NT2/D1 (cell line): Measurements from ENCODE around the gene ZFHX3.

Experiments
- DNase-seq: peaks from one replicate; pipeline ENCODE4 v3.0.0-alpha.2; 2011; ENCODE audit warnings: low read depth, low spot score
- H3K27me3 ChIP-seq: 2 replicates; pipeline ENCODE4 v1.6.0; 2011; ENCODE audit warnings: mild to moderate bottlenecking; ENCODE audit not compliant: insufficient read length, insufficient read depth
- H3K36me3 ChIP-seq: 2 replicates; pipeline ENCODE4 v1.6.1; 2011; ENCODE audit warnings: mild to moderate bottlenecking, low read length, mixed read lengths; ENCODE audit not compliant: insufficient read depth, insufficient read length
- H3K4me1 ChIP-seq: 2 replicates; pipeline ENCODE4 v1.5.1; 2011; ENCODE audit not compliant: insufficient read depth, insufficient read length
- H3K4me3 ChIP-seq: 2 replicates; pipeline ENCODE4 v1.5.1; 2011; ENCODE audit warnings: low read depth; ENCODE audit not compliant: insufficient read length
- H3K9ac ChIP-seq: 2 replicates; pipeline ENCODE4 v1.6.0; 2011; ENCODE audit warnings: low read depth; ENCODE audit not compliant: insufficient read length
- H3K9me3 ChIP-seq: 2 replicates; pipeline ENCODE4 v1.5.1; 2011; ENCODE audit warnings: mild to moderate bottlenecking, low read length; ENCODE audit not compliant: insufficient read depth
- SUZ12 ChIP-seq: IDR thresholded peaks from 2 replicates; pipeline ENCODE4 v1.6.1; 2011; ENCODE audit not compliant: insufficient read length, insufficient read depth; ENCODE audit errors: extremely low read depth
- YY1 ChIP-seq: IDR thresholded peaks from 2 replicates; pipeline ENCODE4 v1.6.1; 2011; ENCODE audit not compliant: insufficient read length, insufficient read depth
- ZNF274 ChIP-seq: IDR thresholded peaks from 2 replicates; pipeline ENCODE4 v1.6.1; 2011; ENCODE audit warnings: mild to moderate bottlenecking, low read depth, low read length

Gene ZFHX3

GRCh38 chr16:72937916-72938794 lies 109.8 kb downstream of the ZFHX3 start:
- TF ChIP-seq SUZ12 (no peak), YY1 (no peak), ZNF274 (no peak)
- H3K36me3 ChIP-seq = no peaks in the 10 kb centered on the region
- no peak overlapping the region for H3K4me3 ChIP-seq
- DNase-seq = no peak
- peaks cover 5% of the 10 kb centered on the region for H3K4me1 ChIP-seq
- H3K9ac ChIP-seq = no peak overlapping the region
- H3K27me3 ChIP-seq = peaks cover 2% of the 10 kb centered on the region
- no peaks in the 10 kb centered on the region for H3K9me3 ChIP-seq

- H3K4me3 ChIP-seq = no peak overlapping the region
- no peak for DNase-seq
- peaks cover 5% of the 10 kb centered on the region for H3K4me1 ChIP-seq
- H3K27me3 ChIP-seq = peaks cover 2% of the 10 kb centered on the region
- H3K9me3 ChIP-seq = no peaks in the 10 kb centered on the region
- H3K36me3 ChIP-seq = no peaks in the 10 kb centered on the region
- no peak overlapping the region for H3K9ac ChIP-seq
- TF ChIP-seq YY1 (no peak), SUZ12 (no peak), ZNF274 (no peak)
Observed at GRCh38 chr16:72937360-72937759, 110.6 kb downstream of the ZFHX3 start.

- Histone ChIP-seq H3K4me1 (peaks cover 5% of the 10 kb centered on the region), H3K4me3 (no peak overlapping the region), H3K9me3 (no peaks in the 10 kb centered on the region), H3K9ac (no peak overlapping the region), H3K27me3 (peaks cover 2% of the 10 kb centered on the region), H3K36me3 (no peaks in the 10 kb centered on the region)
- no peak for DNase-seq
- no peak for TF ChIP-seq YY1
- TF ChIP-seq SUZ12 = no peak
- no peak for TF ChIP-seq ZNF274
Observed at GRCh38 chr16:72936408-72936807, 111.5 kb downstream of the ZFHX3 start.

GRCh38 chr16:72935896-72936295 lies 112.0 kb downstream of the ZFHX3 start:
- H3K36me3 ChIP-seq = no peaks in the 10 kb centered on the region
- H3K27me3 ChIP-seq = peaks cover 2% of the 10 kb centered on the region
- no peak overlapping the region for H3K9ac ChIP-seq
- H3K9me3 ChIP-seq = no peaks in the 10 kb centered on the region
- no peak overlapping the region for H3K4me3 ChIP-seq
- no peak for TF ChIP-seq ZNF274
- no peak for TF ChIP-seq SUZ12
- no peak for TF ChIP-seq YY1
- DNase-seq = no peak
- H3K4me1 ChIP-seq = peaks cover 5% of the 10 kb centered on the region

- no peaks in the 10 kb centered on the region for H3K9me3 ChIP-seq
- H3K27me3 ChIP-seq = peaks cover 2% of the 10 kb centered on the region
- peaks cover 5% of the 10 kb centered on the region for H3K4me1 ChIP-seq
- DNase-seq = no peak
- no peaks in the 10 kb centered on the region for H3K36me3 ChIP-seq
- H3K9ac ChIP-seq = no peak overlapping the region
- TF ChIP-seq ZNF274 (no peak), YY1 (no peak), SUZ12 (no peak)
- H3K4me3 ChIP-seq = no peak overlapping the region
Observed at GRCh38 chr16:72934636-72935403, 113.1 kb downstream of the ZFHX3 start.

GRCh38 chr16:72932677-72933335 lies 115.1 kb downstream of the ZFHX3 start:
- no peak for DNase-seq

GRCh38 chr16:72932050-72932449 lies 115.9 kb downstream of the ZFHX3 start:
- no peak overlapping the region for H3K4me3 ChIP-seq
- no peaks in the 10 kb centered on the region for H3K9me3 ChIP-seq
- no peak for DNase-seq
- H3K9ac ChIP-seq = no peak overlapping the region
- no peak for TF ChIP-seq ZNF274
- no peak for TF ChIP-seq SUZ12
- TF ChIP-seq YY1 = no peak
- no peaks in the 10 kb centered on the region for H3K36me3 ChIP-seq
- H3K27me3 ChIP-seq = no peaks in the 10 kb centered on the region
- H3K4me1 ChIP-seq = peaks cover 2% of the 10 kb centered on the region

More at GRCh38 chr16:72932677-72933335, 115.1 kb downstream of the ZFHX3 start:
- H3K36me3 ChIP-seq = no peaks in the 10 kb centered on the region
- no peak for TF ChIP-seq ZNF274
- TF ChIP-seq SUZ12 = no peak
- TF ChIP-seq YY1 = no peak
- H3K9me3 ChIP-seq = no peaks in the 10 kb centered on the region
- H3K4me1 ChIP-seq = peaks cover 8% of the 10 kb centered on the region
- no peaks in the 10 kb centered on the region for H3K27me3 ChIP-seq
- H3K9ac ChIP-seq = no peak overlapping the region
- no peak overlapping the region for H3K4me3 ChIP-seq
